Mammary epithelial cell (primary cell): ENCODE results near the gene KCNQ1.

Source experiments
- CTCF ChIP-seq, 2 donors: IDR thresholded peaks in 1 of 2; conservative IDR thresholded peaks in 1 of 2; 2 replicates each; pipeline ENCODE4 v1.5.1; 2011 to 2012; ENCODE audit warnings: inconsistent platforms in 2 of 2, low read length in 2 of 2, mild to moderate bottlenecking in 2 of 2, control low read depth in 1 of 2, low read depth in 1 of 2; ENCODE audit not compliant: insufficient read depth in 1 of 2; ENCODE audit errors: extremely low read depth in 1 of 2
- EZH2 ChIP-seq: IDR thresholded peaks from 2 replicates; pipeline ENCODE4 v1.6.1; 2012; ENCODE audit warnings: low read length, inconsistent platforms, borderline replicate concordance

DNA sequence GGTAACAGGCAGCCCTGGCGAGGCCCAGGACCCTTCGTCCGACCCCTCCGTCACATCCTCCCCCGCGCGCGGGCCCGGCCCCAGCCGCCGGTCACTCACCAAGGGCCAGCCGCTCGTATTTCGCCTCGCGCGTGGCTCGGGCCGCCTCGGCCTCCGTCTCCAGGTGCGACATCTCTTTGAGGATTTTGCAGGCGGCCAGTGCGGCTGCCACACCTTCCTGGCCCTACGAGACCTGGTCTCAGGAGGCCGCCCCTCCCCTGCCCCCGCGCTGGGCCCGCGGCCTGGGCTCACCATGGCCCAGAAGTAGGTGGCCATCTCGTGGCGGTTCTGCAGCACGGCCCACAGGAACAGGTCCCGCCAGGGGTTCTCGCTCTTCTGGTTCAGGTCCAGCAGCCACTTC lies 30.2 kb upstream of the KCNQ1 start:
- TF ChIP-seq CTCF (conservative IDR thresholded peaks at IDR 0.05 in 1 of 2, IDR thresholded peaks at IDR 0.05 in 1 of 2; ENCODE audit: extremely low read depth in 1 of 2, insufficient read depth in 1 of 2, low read depth in 1 of 2, low read length in 2 of 2) (no peak), EZH2 (no peak)
